ENCODE results near the gene DGCR8.
A peak's percentile ranks its signal among the peaks of the same experiment; 100 is the strongest.

Gene DGCR8

GRCh38 chr22:20062766-20063083 is 17.3 kb upstream of the DGCR8 start:
- no peak overlapping the region for H3K9ac ChIP-seq (ENCODE audit: low read depth, low read length)
- no peaks in the 10 kb centered on the region for H4K20me1 ChIP-seq (ENCODE audit: insufficient read depth, low read length)
- no peaks in the 10 kb centered on the region for H3K9me3 ChIP-seq (ENCODE audit: insufficient read depth, low read length, severe bottlenecking)
- DNase-seq (no peak), ATAC-seq (ENCODE audit: insufficient read depth, low read depth) (no peak)
- TF ChIP-seq CTCF (IDR thresholded peaks at IDR 0.05; ENCODE audit: borderline replicate concordance, extremely low read depth, low read length, poor library complexity, severe bottlenecking) = no peak
- H2AFZ ChIP-seq (ENCODE audit: low read depth, low read length) = no peak overlapping the region
- H3K27me3 ChIP-seq (ENCODE audit: insufficient read depth, low read length, poor library complexity) = no peaks in the 10 kb centered on the region
- peaks cover 43% of the 10 kb centered on the region for H3K36me3 ChIP-seq (ENCODE audit: insufficient read depth, low read length)
- H3K27ac ChIP-seq (ENCODE audit: low read length) = no peak overlapping the region
- H3K79me2 ChIP-seq (ENCODE audit: insufficient read depth, low read length) = no peaks in the 10 kb centered on the region
- H3K4me1 ChIP-seq (ENCODE audit: insufficient read depth, low read length) = no peaks in the 10 kb centered on the region
- no peak overlapping the region for H3K4me2 ChIP-seq (ENCODE audit: insufficient read depth, low read length)
- no peak overlapping the region for H3K4me3 ChIP-seq (ENCODE audit: low read depth in 1 of 2, low read length in 2 of 2)

DNA sequence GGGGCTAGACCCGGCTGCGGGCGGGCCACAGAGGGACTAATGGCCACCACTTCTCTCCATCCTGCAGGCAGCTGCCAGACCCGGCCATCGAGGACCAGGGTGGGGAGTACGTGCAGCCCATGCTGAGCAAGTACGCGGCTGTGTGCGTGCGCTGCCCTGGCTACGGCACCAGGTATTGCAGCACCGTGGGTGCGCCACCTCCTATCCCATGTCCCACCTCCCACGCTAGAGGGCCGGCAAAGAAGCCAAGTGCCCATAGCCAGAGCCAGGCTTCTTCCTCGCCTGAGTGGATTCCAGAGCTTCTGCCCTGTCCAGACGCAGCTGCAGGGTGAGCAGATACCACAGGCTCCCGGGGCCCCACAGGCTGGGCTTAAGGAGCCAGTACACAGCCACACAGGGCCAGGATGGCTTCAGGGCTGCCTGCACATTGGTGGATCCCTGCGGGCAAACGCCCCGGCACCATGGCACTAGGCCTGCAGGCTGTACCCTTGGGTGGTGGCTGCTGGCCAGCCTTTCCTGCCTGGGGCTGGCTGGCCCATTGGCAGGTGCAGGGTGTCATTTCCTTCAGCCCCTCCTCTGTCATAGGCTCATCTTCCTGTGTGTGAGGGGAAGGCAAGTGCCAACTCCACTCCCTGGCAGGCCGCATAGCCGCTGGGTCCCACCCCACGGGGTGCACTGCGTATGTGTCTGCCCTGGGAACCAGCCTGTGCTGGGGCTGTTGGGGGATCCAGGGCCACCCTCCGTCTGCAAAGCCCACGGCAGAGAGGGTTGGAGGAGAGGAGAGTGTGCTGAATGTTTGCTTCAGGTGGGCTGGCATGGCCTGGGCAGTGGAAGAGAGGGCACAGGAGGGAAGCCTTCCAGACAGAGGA is 16.5 kb upstream of the DGCR8 start:
- peaks cover 43% of the 10 kb centered on the region for H3K36me3 ChIP-seq (ENCODE audit: insufficient read depth, low read length)
- no peak for TF ChIP-seq EZH2 (IDR thresholded peaks at IDR 0.05; ENCODE audit: borderline replicate concordance, low read depth, low read length, severe bottlenecking)
- TF ChIP-seq CTCF (IDR thresholded peaks at IDR 0.05; ENCODE audit: borderline replicate concordance, extremely low read depth, low read length, poor library complexity, severe bottlenecking) = no peak
- no peak overlapping the region for H3K4me2 ChIP-seq (ENCODE audit: insufficient read depth, low read length)
- no peaks in the 10 kb centered on the region for H3K27me3 ChIP-seq (ENCODE audit: insufficient read depth, low read length, poor library complexity)
- H3K9ac ChIP-seq (ENCODE audit: low read depth, low read length) = no peak overlapping the region
- H3K9me3 ChIP-seq (ENCODE audit: insufficient read depth, low read length, severe bottlenecking) = no peaks in the 10 kb centered on the region
- DNase-seq (no peak), ATAC-seq (ENCODE audit: insufficient read depth, low read depth) (peak; percentile 36; the same call in 1 of the 3 replicates)
- H3K4me3 ChIP-seq (ENCODE audit: low read depth in 1 of 2, low read length in 2 of 2) = no peak overlapping the region
- no peak overlapping the region for H3K27ac ChIP-seq (ENCODE audit: low read length)
- H4K20me1 ChIP-seq (ENCODE audit: insufficient read depth, low read length) = no peaks in the 10 kb centered on the region
- H3K4me1 ChIP-seq (ENCODE audit: insufficient read depth, low read length) = no peaks in the 10 kb centered on the region
- H2AFZ ChIP-seq (ENCODE audit: low read depth, low read length) = no peak overlapping the region
- H3K79me2 ChIP-seq (ENCODE audit: insufficient read depth, low read length) = no peaks in the 10 kb centered on the region

DNA sequence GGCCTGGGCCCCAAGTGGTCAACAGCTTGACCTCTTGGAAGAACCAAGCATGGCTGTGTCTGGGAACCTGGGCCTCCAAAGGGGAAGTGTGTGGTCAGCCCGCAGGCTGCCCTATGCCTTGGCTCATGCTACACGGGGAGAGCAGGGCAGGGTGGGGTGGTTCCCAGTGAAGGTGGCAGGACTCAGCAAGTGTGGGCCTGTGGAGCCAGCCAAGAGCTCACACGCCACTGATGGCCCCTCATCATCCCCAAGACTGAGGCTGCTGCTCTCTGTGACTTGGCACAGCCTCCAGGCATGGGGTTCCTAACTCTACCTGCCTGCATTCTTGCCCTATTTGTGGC is 15.9 kb upstream of the DGCR8 start:
- DNase-seq (no peak), ATAC-seq (ENCODE audit: insufficient read depth, low read depth) (no peak)
- TF ChIP-seq CTCF (IDR thresholded peaks at IDR 0.05; ENCODE audit: borderline replicate concordance, extremely low read depth, low read length, poor library complexity, severe bottlenecking) (no peak), EZH2 (IDR thresholded peaks at IDR 0.05; ENCODE audit: borderline replicate concordance, low read depth, low read length, severe bottlenecking) (no peak)
- no peaks in the 10 kb centered on the region for H3K9me3 ChIP-seq (ENCODE audit: insufficient read depth, low read length, severe bottlenecking)
- no peak overlapping the region for H3K4me3 ChIP-seq (ENCODE audit: low read depth in 1 of 2, low read length in 2 of 2)
- H3K27me3 ChIP-seq (ENCODE audit: insufficient read depth, low read length, poor library complexity) = no peaks in the 10 kb centered on the region
- no peaks in the 10 kb centered on the region for H4K20me1 ChIP-seq (ENCODE audit: insufficient read depth, low read length)
- no peak overlapping the region for H3K27ac ChIP-seq (ENCODE audit: low read length)
- H3K9ac ChIP-seq (ENCODE audit: low read depth, low read length) = no peak overlapping the region
- no peaks in the 10 kb centered on the region for H3K4me1 ChIP-seq (ENCODE audit: insufficient read depth, low read length)
- H2AFZ ChIP-seq (ENCODE audit: low read depth, low read length) = no peak overlapping the region
- H3K79me2 ChIP-seq (ENCODE audit: insufficient read depth, low read length) = no peaks in the 10 kb centered on the region
- peaks cover 43% of the 10 kb centered on the region for H3K36me3 ChIP-seq (ENCODE audit: insufficient read depth, low read length)
- H3K4me2 ChIP-seq (ENCODE audit: insufficient read depth, low read length) = no peak overlapping the region
